Chondrocyte (in vitro differentiated cells): ENCODE results near the gene CDR2. TPM values are rescaled to one million over a fixed set of nuclear protein-coding genes. Genes with fewer than 3 reads are reported as not detected.

ENCODE experiments used
- DNase-seq: peaks from one replicate; pipeline ENCODE4 v3.0.0; 2021; ENCODE audit warnings: mixed read lengths, low spot score
- H3K27ac Mint-ChIP-seq: one replicate; pipeline ENCODE4 v1.8.0; 2021; ENCODE audit warnings: mild to moderate bottlenecking, moderate library complexity, mixed read lengths; ENCODE audit not compliant: unreplicated experiment
- H3K27me3 Mint-ChIP-seq: 2 replicates; pipeline ENCODE4 v1.8.0; 2021; ENCODE audit warnings: low read depth, mixed read lengths
- H3K36me3 Mint-ChIP-seq: 2 replicates; pipeline ENCODE4 v1.8.0; 2021; ENCODE audit warnings: low read depth, mixed read lengths
- H3K4me1 Mint-ChIP-seq: 2 replicates; pipeline ENCODE4 v1.8.0; 2021; ENCODE audit warnings: low read depth, mild to moderate bottlenecking, mixed read lengths
- H3K4me3 Mint-ChIP-seq: one replicate; pipeline ENCODE4 v1.8.0; 2021; ENCODE audit warnings: mild to moderate bottlenecking, moderate library complexity, mixed read lengths; ENCODE audit not compliant: unreplicated experiment
- H3K9me3 Mint-ChIP-seq: 2 replicates; pipeline ENCODE4 v1.8.0; 2021; ENCODE audit warnings: low read depth, mixed read lengths
- total RNA-seq: library from RNA; stranded (reverse); gene quantifications from 3 replicates; pipeline ENCODE4 v1.2.1, GENCODE V29; 2021
- TF ChIP-seq, protein P1 (sequence below): fragments of 200-600 bp; sonication (generic); IDR thresholded peaks from 2 replicates; pipeline ENCODE4 v1.5.0; 2021; ENCODE audit warnings: antibody characterized with exemption, mild to moderate bottlenecking, moderate library complexity

The CDR2 gene
- total RNA-seq, 1 donor from 2014 or later = 46.1 TPM

DNA sequence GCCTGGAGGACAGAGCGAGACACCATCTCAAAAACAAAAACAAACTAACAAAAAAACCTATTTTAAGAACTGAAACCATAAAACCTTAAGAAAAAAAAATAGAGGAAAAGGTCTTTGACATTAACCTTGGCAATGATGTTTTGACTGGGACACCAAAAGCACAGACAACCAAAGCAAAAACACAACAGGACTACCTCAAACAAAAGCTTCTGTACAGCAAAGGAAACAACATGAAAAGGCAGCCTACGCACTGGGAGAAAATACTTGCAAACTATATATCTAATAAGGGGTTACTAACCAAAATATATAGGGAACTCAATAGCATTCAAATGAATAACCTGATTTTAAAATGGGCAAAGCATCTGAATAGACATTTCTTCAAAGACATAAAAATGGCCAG lies 32.3 kb downstream of the CDR2 start:
- peaks cover 47% of the 10 kb centered on the region for H3K36me3 Mint-ChIP-seq
- no peak for DNase-seq
- no peak overlapping the region for H3K4me3 Mint-ChIP-seq
- H3K27ac Mint-ChIP-seq = no peak overlapping the region
- H3K27me3 Mint-ChIP-seq = no peaks in the 10 kb centered on the region
- peaks cover 16% of the 10 kb centered on the region for H3K9me3 Mint-ChIP-seq
- TF ChIP-seq, protein P1, sequence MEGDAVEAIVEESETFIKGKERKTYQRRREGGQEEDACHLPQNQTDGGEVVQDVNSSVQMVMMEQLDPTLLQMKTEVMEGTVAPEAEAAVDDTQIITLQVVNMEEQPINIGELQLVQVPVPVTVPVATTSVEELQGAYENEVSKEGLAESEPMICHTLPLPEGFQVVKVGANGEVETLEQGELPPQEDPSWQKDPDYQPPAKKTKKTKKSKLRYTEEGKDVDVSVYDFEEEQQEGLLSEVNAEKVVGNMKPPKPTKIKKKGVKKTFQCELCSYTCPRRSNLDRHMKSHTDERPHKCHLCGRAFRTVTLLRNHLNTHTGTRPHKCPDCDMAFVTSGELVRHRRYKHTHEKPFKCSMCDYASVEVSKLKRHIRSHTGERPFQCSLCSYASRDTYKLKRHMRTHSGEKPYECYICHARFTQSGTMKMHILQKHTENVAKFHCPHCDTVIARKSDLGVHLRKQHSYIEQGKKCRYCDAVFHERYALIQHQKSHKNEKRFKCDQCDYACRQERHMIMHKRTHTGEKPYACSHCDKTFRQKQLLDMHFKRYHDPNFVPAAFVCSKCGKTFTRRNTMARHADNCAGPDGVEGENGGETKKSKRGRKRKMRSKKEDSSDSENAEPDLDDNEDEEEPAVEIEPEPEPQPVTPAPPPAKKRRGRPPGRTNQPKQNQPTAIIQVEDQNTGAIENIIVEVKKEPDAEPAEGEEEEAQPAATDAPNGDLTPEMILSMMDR = no peak
- H3K4me1 Mint-ChIP-seq = peaks cover 15% of the 10 kb centered on the region

DNA sequence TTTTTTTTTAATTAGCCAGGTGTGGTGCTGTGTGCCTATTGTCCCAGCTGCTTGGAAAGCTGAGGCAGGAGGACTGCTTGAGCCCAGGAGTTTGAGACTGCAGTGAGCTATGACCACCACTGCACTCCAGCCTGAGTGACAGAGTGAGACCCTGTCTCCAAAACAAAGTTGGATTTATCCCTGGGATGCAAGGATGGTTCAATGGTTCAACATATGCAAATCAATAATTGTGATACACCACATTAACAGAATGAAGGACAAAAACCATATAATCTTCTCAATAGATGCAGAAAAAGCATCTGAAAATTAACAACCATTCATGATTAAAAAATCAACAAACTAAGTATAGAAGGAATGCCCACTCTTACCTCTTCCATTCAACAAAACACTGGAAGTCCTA lies 33.5 kb downstream of the CDR2 start:
- no peak overlapping the region for H3K27ac Mint-ChIP-seq
- H3K9me3 Mint-ChIP-seq = peaks cover 25% of the 10 kb centered on the region
- no peaks in the 10 kb centered on the region for H3K27me3 Mint-ChIP-seq
- H3K4me3 Mint-ChIP-seq = no peak overlapping the region
- H3K4me1 Mint-ChIP-seq = peaks cover 12% of the 10 kb centered on the region
- DNase-seq = no peak
- TF ChIP-seq, protein P1 = no peak
- H3K36me3 Mint-ChIP-seq = peaks cover 49% of the 10 kb centered on the region

DNA sequence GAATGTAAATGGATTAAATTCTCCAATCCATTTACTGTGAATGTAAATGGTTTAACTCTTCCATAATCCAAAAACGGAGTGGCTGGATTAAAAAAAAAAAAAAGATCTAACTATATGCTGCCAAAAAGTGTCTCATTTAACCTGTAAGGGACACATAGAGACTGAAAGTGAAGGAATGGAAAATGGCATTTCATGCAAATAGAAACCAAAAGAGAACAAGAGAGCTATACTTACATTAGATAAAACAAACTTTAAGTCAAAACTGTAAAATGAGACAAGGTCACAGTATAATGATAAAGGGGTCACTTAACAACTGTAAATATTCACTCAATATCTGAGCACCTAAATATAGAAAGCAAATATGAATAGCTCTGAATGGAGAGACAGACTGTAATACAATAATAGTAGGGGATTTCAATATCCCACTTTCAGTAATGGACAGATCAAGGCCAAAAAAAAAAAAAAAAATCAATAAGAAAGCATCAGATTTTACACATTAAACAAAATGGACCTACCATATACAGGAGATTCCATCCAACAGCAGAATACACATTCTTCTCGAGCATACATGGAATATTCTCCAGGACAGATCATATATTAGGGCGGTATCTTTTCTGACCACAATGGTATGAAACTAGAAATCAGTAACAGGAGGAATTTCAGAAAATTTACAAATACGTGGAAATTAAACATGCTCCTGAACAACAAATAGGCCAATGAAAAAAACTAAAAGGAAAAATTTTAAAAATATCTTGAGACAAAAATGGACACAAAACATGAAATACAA lies 36.4 kb downstream of the CDR2 start:
- H3K27me3 Mint-ChIP-seq = no peaks in the 10 kb centered on the region
- peaks cover 25% of the 10 kb centered on the region for H3K9me3 Mint-ChIP-seq
- H3K27ac Mint-ChIP-seq = no peak overlapping the region
- no peak overlapping the region for H3K4me3 Mint-ChIP-seq
- peaks cover 61% of the 10 kb centered on the region for H3K36me3 Mint-ChIP-seq
- no peak for DNase-seq
- TF ChIP-seq, protein P1 = no peak
- H3K4me1 Mint-ChIP-seq = peaks cover 7% of the 10 kb centered on the region

DNA sequence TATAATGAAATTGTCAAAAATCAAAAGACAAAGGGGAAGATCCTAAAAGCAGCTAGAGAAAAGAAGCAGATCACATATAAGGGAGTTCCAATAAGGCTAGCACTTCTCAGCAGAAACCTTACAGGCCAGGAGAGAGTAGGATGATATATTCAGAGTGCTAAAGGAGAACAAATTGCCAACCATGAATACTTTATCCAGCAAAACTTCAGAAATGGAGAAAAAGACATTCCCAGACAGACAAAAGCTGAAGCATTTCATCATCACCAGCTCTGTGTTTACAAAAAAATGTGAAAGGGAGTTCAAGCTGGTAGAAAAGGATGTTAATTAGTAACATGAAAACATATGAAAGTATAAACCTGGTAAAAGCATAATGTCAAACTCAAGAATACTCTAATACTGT lies 37.4 kb downstream of the CDR2 start:
- H3K4me1 Mint-ChIP-seq = peaks cover 7% of the 10 kb centered on the region
- H3K9me3 Mint-ChIP-seq = peaks cover 25% of the 10 kb centered on the region
- peaks cover 55% of the 10 kb centered on the region for H3K36me3 Mint-ChIP-seq
- no peak overlapping the region for H3K27ac Mint-ChIP-seq
- no peak for DNase-seq
- TF ChIP-seq, protein P1 = no peak
- no peak overlapping the region for H3K4me3 Mint-ChIP-seq
- no peaks in the 10 kb centered on the region for H3K27me3 Mint-ChIP-seq

DNA sequence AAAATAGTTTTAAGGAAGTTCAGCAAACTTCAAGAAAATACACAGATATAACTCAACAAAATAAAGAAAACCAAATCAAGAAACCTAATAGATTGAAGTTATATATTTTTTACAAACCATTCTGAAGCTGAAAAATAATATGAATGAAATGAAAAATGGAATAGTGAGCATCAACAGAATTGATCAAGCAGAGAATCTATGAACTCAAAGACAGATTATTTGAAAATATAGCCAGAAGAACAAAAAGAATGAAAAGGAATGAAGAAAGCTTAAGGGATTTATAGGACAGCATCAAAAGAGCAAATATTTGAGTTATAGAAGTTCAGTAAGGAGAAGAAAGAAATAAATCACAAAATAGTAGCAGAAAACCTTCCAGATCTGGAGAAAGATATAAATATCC lies 37.8 kb downstream of the CDR2 start:
- Mint-ChIP-seq H3K9me3 (peaks cover 25% of the 10 kb centered on the region), H3K36me3 (peaks cover 55% of the 10 kb centered on the region), H3K27ac (no peak overlapping the region), H3K4me3 (no peak overlapping the region), H3K4me1 (peaks cover 7% of the 10 kb centered on the region), H3K27me3 (no peaks in the 10 kb centered on the region)
- no peak for DNase-seq
- TF ChIP-seq, protein P1 = no peak
